Common myeloid progenitor, CD34-positive (primary cell): ENCODE results near the gene NPHP4.

ENCODE experiments used
- CTCF ChIA-PET: fragments of 350-600 bp; sonication (Branson Sonifier 250); formaldehyde crosslinking; loops from one replicate; lab custom pipeline; 2021; ENCODE audit warnings: antibody characterized with exemption; lab: Charles Lee
- POLR2A ChIA-PET: fragments of 350-600 bp; sonication (Branson Sonifier 250); formaldehyde crosslinking; loops from one replicate; lab custom pipeline; 2021; ENCODE audit warnings: antibody characterized with exemption; lab: Charles Lee
- DNase-seq, 3 donors: peaks; one replicate each; pipeline versions ENCODE4 v3.0.0 to v3.0.0-alpha.2; 2013
- H3K27ac ChIP-seq, 2 experiments: 1 replicate in 1 of 2; 2 replicates in 1 of 2; pipeline ENCODE4 v1.7.0; 2013; ENCODE audit warnings: inconsistent platforms in 2 of 2, low read length in 2 of 2, mild to moderate bottlenecking in 2 of 2, low read depth in 1 of 2, moderate library complexity in 1 of 2; ENCODE audit not compliant: severe bottlenecking in 2 of 2, insufficient read depth in 1 of 2, poor library complexity in 1 of 2
- H3K27me3 ChIP-seq, 5 experiments: replicated peaks in 2 of 5; 1 replicate in 3 of 5; 2 replicates in 2 of 5; pipeline versions ENCODE4 v1.6.1 to v1.7.0; 2013; ENCODE audit warnings: low read length in 4 of 5, mild to moderate bottlenecking in 2 of 5, moderate library complexity in 2 of 5, inconsistent platforms in 1 of 5; ENCODE audit not compliant: insufficient read depth in 5 of 5, control insufficient read depth in 4 of 5
- H3K36me3 ChIP-seq, 4 experiments: 1 replicate in 2 of 4; 2 replicates in 2 of 4; pipeline versions ENCODE4 v1.6.1 to v1.7.0; 2013; ENCODE audit warnings: low read length in 3 of 4, control low read depth in 1 of 4, mild to moderate bottlenecking in 1 of 4; ENCODE audit not compliant: control insufficient read depth in 4 of 4, insufficient read depth in 4 of 4
- H3K4me1 ChIP-seq, 4 experiments: 1 replicate in 3 of 4; 2 replicates in 1 of 4; pipeline versions ENCODE4 v1.6.1 to v1.7.1; 2013; ENCODE audit warnings: low read length in 3 of 4, mild to moderate bottlenecking in 3 of 4, control low read depth in 1 of 4, inconsistent platforms in 1 of 4, moderate library complexity in 1 of 4; ENCODE audit not compliant: control insufficient read depth in 4 of 4, insufficient read depth in 4 of 4; ENCODE audit errors: control extremely low read depth in 1 of 4
- H3K4me3 ChIP-seq, 7 experiments: 1 replicate in 4 of 7; 2 replicates in 3 of 7; pipeline versions ENCODE4 v1.5.1 to v1.7.0; 2013; ENCODE audit warnings: mild to moderate bottlenecking in 7 of 7, low read length in 6 of 7, moderate library complexity in 6 of 7, inconsistent platforms in 2 of 7, low read depth in 2 of 7, control low read depth in 1 of 7; ENCODE audit not compliant: insufficient read depth in 4 of 7, control insufficient read depth in 1 of 7; ENCODE audit errors: extremely low read depth in 1 of 7
- H3K9me3 ChIP-seq, 5 experiments: 1 replicate in 4 of 5; 2 replicates in 1 of 5; pipeline versions ENCODE4 v1.6.1 to v1.7.1; 2013; ENCODE audit warnings: low read length in 4 of 5, mild to moderate bottlenecking in 2 of 5, inconsistent platforms in 1 of 5, low read depth in 1 of 5, moderate library complexity in 1 of 5; ENCODE audit not compliant: control insufficient read depth in 4 of 5, insufficient read depth in 2 of 5; ENCODE audit errors: control extremely low read depth in 1 of 5
- WGBS: methylation state at CpG from one replicate; pipeline ENCODE4 v1.1.5; 2013; ENCODE audit not compliant: insufficient coverage; 5-methylcytosine and 5-hydroxymethylcytosine counted together

NPHP4 gene

GRCh38 chr1:6016191-6016865 is 24.1 kb upstream of the NPHP4 start:
- Histone ChIP-seq H3K36me3 (peaks cover 0 to 3% (median 1%) of the 10 kb centered on the region in 4 experiments), H3K4me3 (no peak overlapping the region), H3K27ac (no peak overlapping the region), H3K9me3 (no peaks in the 10 kb centered on the region), H3K4me1 (peaks cover 0 to 5% (median 0%) of the 10 kb centered on the region in 4 experiments), H3K27me3 (no peaks in the 10 kb centered on the region)
- 97% methylated on average over 18 of the region's 21 CpGs for WGBS
- ChIA-PET POLR2A (no interaction called here), CTCF (no interaction called here)
- no peak for DNase-seq

GRCh38 chr1:6014130-6014999 is 22.1 kb upstream of the NPHP4 start:
- POLR2A ChIA-PET, result no interaction called here

GRCh38 chr1:6013491-6013890 is 21.3 kb upstream of the NPHP4 start:
- peaks cover 0 to 9% (median 0%) of the 10 kb centered on the region in 4 experiments for H3K4me1 ChIP-seq
- no peaks in the 10 kb centered on the region for H3K9me3 ChIP-seq
- H3K27me3 ChIP-seq, result no peaks in the 10 kb centered on the region
- no peak for DNase-seq
- no peak overlapping the region for H3K27ac ChIP-seq
- CTCF ChIA-PET, result no interaction called here
- H3K4me3 ChIP-seq, result no peak overlapping the region
- 91% methylated on average over 12 of the region's 12 CpGs for WGBS
- POLR2A ChIA-PET, result no interaction called here
- peaks cover 0 to 3% (median 1%) of the 10 kb centered on the region in 4 experiments for H3K36me3 ChIP-seq

More at GRCh38 chr1:6014130-6014999, 22.1 kb upstream of the NPHP4 start:
- Histone ChIP-seq H3K36me3 (peaks cover 0 to 3% (median 1%) of the 10 kb centered on the region in 4 experiments), H3K4me1 (peaks cover 0 to 5% (median 0%) of the 10 kb centered on the region in 4 experiments), H3K4me3 (no peak overlapping the region), H3K27me3 (no peaks in the 10 kb centered on the region), H3K27ac (no peak overlapping the region), H3K9me3 (no peaks in the 10 kb centered on the region)
- DNase-seq, result no peak
- CTCF ChIA-PET, result no interaction called here
- 92% methylated on average over 19 of the region's 19 CpGs for WGBS

DNA sequence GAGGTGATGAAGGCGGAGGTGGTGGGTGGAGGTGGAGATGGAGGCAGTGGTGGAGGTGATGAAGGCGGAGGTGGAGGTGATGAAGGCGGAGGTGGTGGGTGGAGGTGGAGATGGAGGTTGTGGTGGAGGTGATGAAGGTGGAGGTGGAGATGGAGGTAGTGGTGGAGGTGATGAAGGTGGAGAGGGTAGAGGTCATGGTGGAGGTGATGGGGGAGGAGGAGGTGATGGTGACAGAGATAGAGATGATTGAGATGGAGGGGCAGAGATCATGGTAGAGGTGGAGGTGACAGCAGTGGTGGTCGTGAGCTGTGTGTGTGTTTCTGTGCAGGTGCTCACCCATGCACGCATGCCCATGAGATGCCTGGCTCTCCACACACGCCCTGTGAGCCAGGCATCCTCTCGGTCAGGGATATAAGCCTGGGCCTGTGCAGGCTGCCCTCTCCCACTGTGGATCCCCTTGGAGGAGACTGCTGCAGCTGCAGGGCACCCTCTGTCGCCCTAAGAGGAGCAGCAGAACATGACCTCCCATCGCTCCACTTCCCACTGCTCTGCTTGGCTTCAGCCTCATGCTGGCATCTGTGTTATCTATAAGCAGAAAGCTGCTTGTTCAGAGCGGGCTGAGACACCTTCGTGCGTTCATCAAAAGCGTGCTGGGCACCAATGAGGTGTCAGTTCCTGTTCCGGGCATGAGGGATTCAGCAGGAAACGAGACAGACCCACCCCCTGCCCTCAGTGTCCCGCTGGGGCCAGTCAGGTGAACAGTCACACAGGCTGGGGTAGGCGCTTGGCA is 20.5 kb upstream of the NPHP4 start:
- CTCF ChIA-PET, result no interaction called here
- Histone ChIP-seq H3K27ac (no peak overlapping the region), H3K27me3 (no peaks in the 10 kb centered on the region), H3K9me3 (no peaks in the 10 kb centered on the region), H3K4me3 (no peak overlapping the region), H3K4me1 (peaks cover 0 to 12% (median 2%) of the 10 kb centered on the region in 4 experiments), H3K36me3 (peaks cover 0 to 3% (median 1%) of the 10 kb centered on the region in 4 experiments)
- 98% methylated on average over 16 of the region's 17 CpGs for WGBS
- DNase-seq, result no peak
- POLR2A ChIA-PET, result no interaction called here

DNA sequence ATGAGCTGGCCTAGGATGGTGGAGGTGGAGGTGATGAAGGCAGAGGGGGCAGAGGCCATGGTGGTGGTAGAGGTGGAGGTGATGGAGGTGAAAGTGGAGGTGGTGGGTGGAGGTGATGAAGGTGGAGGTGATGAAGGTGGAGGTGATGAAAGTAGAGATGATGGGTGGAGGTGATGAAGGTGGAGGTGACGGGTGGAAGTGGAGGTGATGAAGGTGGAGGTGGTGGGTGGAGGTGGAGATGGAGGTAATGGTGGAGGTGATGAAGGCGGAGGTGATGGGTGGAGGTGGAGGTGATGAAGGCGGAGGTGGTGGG is 19.7 kb upstream of the NPHP4 start:
- Histone ChIP-seq H3K36me3 (peaks cover 0 to 3% (median 1%) of the 10 kb centered on the region in 4 experiments), H3K4me3 (no peak overlapping the region), H3K27ac (no peak overlapping the region), H3K4me1 (peaks cover 0 to 19% (median 6%) of the 10 kb centered on the region in 4 experiments), H3K27me3 (no peaks in the 10 kb centered on the region), H3K9me3 (no peaks in the 10 kb centered on the region)
- no CpG with 5 or more reads among the region's 3 CpGs for WGBS
- POLR2A ChIA-PET, result no interaction called here
- CTCF ChIA-PET, result interaction anchor here (2.4 kb wide), 1 partner anchor 13 kb away, joined by 6 read pairs; no protein-coding TSS in a partner anchor
- DNase-seq, result no peak

GRCh38 chr1:6011161-6011945 is 19.1 kb upstream of the NPHP4 start:
- no peak for DNase-seq
- ChIA-PET POLR2A (interaction anchor here (0.7 kb wide), 1 partner anchor 8 kb away, joined by 4 read pairs; no protein-coding TSS in a partner anchor), CTCF (interaction anchor here (2.4 kb wide), 1 partner anchor 14 kb away, joined by 6 read pairs; no protein-coding TSS in a partner anchor)
- H3K36me3 ChIP-seq, result peaks cover 0 to 3% (median 0%) of the 10 kb centered on the region in 4 experiments
- H3K27me3 ChIP-seq, result no peaks in the 10 kb centered on the region
- H3K9me3 ChIP-seq, result no peaks in the 10 kb centered on the region
- H3K27ac ChIP-seq, result no peak overlapping the region
- WGBS, result 97% methylated on average over 19 of the region's 19 CpGs
- H3K4me1 ChIP-seq, result peaks cover 0 to 23% (median 7%) of the 10 kb centered on the region in 4 experiments
- no peak overlapping the region for H3K4me3 ChIP-seq
